Fibroblast of skin of left biceps (primary cell): ENCODE results near the gene SPEF1.
"Not testable (repeated sequence)": the region's sequence is repeated elsewhere in the genome, so short reads cannot be mapped to it uniquely, and the experiment has no call there.

Source experiments
- DNase-seq, 2 experiments: peaks; one replicate each; pipeline ENCODE4 v3.0.0-alpha.2; 2013; ENCODE audit warnings: low read depth in 2 of 2

The SPEF1 gene

DNA sequence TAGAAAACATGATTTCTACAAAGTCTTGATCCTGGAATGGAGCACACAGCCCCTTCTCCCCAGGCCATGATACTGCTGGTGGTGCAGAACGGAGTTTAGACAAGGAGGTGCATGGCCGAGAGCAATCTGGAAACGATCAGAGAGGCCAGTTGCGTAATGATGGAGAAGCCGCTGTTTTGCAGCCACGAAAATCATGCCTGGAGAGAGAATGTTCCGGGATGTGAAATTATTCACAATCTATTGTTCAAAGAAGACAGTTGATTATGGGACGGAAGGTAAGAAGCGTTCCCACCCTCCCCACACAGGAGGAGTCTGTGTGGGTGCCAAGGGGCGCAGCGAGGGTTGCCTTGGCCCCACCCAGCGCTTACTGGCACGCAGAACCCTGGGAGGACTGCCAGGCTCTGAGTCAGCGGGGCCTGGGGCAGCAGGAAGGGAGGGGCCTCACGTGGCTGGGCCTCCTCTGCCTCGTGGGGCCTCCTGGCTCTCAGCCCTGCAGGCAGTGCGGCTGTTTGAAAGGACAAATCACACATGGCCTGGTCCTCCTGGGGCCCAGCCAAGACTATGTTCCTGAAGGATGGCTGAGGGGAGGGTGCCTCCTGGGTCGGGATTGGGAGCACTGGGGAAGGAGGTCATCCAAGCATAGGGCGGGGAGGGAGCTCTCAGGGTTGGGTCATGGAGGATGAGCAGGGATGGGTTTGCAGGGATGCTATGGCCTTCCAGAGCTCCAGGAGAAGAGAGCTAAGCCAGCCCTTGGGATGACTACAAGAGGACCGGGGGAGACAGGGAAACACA lies 30.4 kb upstream of the SPEF1 start:
- DNase-seq = peak; percentile 98

DNA sequence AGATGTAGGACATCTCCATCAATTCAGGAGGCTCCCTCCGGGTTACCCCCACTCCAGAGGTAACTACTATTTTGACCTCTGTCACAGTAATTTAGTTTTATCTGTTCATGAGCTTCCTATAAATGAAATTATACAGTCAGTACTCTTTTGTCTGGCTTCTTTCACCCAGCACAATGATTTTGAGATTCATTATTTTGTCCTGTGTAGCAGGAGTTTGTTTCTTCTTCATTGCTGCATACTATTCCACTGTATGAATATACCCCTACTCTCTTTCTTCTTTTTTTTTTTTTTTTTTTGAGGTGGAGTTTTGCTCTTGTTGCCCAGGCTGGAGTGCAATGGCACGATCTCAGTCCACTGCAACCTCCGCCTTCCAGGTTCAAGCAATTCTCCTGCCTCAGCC lies 27.3 kb upstream of the SPEF1 start:
- DNase-seq = no peak

DNA sequence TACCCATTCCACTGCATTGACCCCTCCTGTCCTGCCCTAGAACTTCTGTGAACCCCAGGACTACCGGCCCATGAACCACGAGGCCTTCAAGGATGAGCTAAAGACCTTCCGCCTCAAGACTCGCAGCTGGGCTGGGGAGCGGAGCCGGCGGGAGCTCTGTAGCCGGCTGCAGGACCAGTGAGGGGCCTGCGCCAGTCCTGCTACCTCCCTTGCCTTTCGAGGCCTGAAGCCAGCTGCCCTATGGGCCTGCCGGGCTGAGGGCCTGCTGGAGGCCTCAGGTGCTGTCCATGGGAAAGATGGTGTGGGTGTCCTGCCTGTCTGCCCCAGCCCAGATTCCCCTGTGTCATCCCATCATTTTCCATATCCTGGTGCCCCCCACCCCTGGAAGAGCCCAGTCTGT lies 23.5 kb upstream of the SPEF1 start:
- no peak for DNase-seq

DNA sequence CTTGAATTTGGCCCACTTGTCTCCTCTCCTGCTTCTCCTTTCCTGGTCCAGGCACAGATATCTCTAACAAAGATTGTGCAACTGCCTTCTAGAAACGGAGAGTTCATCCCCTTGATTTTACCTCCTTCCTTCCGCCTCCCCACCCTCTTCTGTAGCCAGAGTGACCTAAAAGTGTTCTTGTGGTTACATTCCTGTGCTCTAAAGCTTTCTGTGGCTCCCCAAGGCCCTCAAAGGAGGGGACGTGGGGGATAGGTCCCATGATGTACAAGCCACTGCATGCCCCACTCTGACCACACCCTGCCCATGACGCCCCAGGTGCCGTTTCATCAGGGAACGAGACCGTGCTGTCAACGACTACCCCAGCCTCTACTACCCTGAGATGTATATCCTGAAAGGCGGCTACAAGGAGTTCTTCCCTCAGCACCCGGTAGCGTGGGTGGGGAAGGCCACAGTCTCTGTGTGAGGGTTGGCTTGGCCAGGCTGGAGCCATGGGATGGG lies 23.1 kb upstream of the SPEF1 start:
- no peak for DNase-seq

DNA sequence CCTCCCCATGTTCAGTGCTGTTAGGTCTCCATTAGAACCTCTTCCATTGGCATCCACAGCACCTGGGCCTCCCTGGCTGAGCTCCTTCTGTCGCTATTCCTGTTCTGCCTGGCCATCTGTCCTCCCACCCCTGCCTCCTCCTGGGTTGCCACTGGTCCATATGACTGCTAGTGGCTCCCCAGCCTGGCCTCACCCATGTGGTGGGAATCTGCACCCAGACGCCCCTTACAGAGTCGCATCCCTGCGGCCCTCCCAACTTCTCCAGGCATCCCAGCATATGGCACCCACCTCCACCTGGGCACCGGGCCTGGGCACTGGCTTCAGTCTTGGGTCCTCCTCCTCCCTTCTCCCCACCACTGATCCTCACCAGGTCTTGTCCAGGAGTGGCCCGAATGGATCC lies 22.6 kb upstream of the SPEF1 start:
- DNase-seq = no peak

DNA sequence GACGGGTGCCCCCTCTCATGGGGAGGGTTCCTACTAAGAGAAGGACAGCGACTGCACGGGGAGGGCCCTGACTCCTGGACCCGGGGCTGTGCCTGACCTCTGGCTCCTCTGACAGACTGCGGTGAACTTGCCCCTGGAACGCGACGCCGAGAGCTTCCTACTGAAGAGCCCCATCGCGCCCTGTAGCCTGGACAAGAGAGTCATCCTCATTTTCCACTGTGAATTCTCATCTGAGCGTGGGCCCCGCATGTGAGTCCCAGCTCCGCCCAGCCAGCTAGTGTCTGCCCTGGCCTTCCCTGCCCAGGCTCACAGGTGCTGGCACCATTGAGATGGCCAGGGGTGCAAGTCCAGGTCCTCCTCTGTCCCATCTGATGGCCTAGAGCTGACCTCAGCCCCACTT lies 22.0 kb upstream of the SPEF1 start:
- no peak for DNase-seq

DNA sequence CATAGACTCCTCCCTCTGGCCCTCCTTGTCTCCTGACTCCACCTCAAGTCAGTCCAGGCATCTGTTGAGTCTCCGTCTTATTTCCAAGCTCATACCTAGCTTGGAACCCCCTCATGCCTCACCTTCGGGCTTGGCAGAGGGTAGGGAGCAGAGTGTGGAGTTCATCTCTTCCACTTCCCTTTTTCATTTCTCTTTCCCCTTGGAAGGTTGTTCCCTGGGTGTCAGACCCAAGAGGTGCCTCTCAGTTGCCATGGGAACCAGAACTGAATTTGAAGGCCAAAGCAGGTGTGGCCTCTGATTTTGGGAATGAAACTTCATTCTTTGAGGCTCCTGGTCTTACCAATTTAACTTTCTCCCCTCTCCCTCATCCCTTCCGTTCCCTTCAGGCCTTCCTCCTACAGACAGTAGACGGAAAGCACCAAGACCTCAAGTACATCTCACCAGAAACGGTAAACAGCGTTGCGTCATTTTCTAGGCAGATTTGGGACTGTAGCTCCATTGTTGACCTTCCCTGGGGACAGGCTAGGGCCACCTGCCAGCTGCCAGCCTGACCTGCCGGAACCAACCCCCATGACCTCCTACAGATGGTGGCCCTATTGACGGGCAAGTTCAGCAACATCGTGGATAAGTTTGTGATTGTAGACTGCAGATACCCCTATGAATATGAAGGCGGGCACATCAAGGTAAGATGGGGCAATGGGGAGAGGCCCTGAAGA lies 21.4 kb upstream of the SPEF1 start:
- DNase-seq = no peak

DNA sequence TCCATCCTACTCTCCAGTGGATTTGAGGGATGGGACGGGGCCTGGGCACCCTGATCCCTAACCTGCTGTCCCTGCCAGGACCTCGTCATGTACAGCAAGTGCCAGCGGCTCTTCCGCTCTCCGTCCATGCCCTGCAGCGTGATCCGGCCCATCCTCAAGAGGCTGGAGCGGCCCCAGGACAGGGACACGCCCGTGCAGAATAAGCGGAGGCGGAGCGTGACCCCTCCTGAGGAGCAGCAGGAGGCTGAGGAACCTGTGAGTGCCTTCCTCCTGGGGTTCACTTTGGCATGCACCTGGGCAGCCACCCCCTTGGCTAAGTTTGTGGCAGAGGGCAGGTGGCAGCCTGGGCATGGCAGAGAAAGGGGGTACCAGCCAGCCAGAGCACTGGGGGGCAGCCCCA lies 20.6 kb upstream of the SPEF1 start:
- no peak for DNase-seq

DNA sequence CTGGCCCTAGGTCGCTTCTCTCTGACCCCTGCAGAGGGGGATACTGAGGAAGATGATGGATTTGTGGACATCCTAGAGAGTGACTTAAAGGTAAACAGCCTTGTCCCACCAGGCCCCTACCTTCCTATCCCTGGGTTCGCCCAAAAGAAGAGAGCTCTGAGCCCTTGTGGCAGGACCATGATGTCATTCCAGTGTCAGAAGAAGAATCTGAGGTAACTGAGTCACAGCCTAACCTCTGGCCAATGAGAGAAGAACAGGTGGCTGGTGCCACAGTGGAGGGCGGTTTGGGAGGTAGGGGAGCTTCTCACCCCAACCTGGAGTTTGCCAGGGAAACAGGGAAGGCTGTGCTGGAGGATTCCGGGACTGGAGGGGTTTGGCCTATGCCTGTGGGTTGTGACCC lies 20.1 kb upstream of the SPEF1 start:
- no peak for DNase-seq

DNA sequence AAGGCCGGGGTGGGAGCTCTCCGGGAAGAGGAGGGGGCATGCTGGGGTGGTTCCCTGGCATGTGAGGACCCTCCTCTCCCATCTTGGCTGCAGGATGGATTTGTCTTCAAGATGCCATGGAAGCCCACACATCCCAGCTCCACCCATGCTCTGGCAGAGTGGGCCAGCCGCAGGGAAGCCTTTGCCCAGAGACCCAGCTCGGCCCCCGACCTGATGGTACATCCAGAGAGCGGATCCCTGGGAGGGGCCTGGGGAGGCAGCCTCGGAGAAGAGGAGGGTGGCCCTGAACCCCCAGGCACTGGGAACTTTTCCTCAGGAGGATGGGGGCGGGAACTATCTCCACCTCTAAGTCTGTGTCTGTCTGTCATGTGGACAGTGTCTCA lies 19.6 kb upstream of the SPEF1 start:
- no peak for DNase-seq

DNA sequence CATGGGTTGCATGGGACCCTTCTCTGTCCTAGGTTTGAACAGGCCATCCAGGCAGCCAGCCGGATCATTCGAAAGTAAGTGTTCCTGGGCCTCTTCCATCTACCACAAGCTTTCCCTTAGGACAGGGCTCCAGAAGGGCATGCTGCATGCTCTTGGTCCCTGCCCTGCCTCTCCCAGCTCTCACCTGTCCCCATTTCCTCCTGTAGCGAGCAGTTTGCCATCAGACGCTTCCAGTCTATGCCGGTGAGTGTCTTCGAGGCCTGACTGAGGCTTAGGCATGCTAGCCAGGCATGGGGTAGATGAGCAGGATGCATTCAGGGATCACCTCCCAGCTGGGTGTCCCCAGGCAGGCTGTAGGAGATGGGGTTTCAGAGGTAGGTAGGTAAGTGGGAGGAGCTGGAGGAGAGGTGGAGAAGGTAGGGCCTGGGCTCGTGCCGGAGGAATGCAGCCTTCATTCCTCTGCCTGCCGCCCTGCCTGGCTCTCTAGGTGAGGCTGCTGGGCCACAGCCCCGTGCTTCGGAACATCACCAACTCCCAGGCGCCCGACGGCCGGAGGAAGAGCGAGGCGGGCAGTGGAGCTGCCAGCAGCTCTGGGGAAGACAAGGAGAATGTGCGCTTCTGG lies 19.1 kb upstream of the SPEF1 start:
- DNase-seq = no peak

DNA sequence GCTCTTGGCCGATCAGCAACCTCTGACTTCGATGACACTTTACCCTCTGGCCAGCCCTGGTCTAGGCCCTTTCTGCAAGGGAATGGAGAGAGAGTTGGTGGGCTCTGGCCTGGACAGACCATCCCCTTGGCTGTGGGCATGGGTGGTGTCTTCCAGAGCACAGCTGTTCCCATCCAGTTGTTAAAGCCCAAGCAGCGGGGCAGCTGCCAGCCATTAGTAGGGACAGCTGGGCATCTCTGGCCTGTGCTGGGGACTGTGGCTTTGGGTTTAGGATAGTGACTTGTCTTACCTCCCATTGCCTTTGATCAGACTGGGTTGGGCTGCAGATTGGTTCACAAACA lies 17.6 kb upstream of the SPEF1 start:
- no peak for DNase-seq

DNA sequence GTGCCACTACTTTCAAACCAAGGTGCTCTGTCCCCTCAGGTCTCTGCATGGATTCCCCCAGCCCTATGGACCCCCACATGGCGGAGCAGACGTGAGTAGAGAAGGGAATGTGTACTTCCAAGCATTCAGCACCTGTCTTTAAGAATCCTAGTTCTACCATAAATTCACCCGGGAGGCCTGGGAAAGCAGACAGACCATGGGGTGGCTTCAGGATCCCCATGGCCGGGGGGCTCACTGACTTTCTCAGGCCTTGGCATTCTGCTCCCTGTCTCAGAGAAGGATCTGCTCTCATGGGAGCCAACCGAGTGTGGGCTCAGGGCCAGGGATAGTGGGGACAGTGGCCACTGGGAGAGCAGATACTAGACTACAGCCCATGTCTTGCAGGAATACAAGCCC lies 17.1 kb upstream of the SPEF1 start:
- DNase-seq = no peak

DNA sequence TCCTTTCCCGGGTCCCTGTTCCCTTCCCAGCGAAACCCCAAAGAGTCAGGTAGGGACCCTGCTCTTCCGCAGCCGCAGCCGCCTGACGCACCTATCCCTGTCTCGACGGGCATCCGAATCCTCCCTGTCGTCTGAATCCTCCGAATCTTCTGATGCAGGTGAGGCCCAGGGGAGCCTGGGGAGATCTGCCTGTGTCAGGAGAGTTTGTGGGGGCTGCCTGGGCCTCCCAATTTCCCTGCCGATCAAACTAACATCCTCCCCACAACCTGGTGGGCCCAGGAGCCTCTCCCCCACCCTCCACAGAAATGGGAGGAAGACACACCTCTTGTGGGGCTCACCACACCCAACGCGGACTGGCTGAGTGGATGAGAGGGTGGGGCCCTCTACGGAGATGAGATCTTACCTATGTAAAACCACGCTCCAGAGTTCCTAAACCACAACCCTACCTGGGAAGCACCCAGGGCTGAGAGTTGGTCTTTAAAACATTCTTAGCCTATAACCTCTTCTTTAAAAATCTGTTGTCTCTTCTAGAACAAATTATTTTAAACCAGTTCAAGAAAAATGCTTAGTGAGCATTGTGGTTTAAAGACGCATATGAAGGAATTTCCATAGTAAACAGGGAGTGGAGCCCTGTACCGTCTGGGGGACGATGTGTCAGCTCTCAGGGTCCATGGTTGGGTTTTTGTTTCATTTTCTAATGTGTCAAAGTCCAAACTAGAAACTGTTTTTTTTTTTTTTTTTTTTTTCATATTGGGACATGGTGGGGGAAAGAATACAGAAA lies 16.5 kb upstream of the SPEF1 start:
- DNase-seq = no peak

DNA sequence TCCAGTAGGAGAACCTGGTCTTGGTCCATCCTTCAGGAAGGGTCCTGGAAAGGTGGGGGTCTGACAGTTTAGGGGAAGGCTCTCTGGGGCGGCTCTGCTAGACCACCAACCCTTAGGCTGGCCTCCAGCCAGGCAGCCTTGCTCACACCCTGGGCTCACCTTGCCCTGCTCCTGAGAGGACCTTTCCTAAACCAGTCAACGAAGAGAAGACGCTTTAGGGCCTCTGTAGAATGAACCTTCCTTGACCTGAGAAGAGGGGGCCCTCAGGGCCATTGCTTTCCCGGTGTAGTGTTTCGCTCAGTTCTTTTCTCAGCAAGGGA lies 15.9 kb upstream of the SPEF1 start:
- DNase-seq = no peak

DNA sequence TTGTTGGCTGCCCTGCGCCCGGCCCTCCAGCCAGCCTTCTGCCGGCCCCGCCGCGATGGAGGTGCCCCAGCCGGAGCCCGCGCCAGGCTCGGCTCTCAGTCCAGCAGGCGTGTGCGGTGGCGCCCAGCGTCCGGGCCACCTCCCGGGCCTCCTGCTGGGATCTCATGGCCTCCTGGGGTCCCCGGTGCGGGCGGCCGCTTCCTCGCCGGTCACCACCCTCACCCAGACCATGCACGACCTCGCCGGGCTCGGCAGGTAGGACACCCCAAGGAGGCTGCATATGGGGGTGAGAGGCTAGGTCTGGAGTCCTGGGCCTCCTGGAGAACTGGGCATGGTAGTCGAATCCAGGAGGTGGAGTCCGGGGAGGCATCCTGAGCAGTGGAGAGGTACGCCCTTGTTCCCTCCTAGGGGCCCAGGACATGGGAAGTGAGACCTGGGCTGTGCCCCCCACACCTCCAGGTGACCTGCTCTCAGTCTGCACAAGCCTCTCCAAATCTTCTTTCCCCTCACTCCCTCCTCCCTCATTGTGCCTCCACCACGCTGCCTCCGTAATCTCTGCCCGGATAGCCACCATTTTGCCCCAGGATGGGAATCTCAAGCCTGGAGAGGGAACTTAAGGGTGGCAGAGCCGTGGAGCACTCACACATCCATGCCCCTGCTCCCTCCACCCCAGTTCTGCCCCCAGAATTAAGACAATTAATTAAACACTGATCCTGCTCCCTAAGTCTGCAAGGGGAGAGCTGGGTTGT lies 15.4 kb upstream of the SPEF1 start:
- no peak for DNase-seq

DNA sequence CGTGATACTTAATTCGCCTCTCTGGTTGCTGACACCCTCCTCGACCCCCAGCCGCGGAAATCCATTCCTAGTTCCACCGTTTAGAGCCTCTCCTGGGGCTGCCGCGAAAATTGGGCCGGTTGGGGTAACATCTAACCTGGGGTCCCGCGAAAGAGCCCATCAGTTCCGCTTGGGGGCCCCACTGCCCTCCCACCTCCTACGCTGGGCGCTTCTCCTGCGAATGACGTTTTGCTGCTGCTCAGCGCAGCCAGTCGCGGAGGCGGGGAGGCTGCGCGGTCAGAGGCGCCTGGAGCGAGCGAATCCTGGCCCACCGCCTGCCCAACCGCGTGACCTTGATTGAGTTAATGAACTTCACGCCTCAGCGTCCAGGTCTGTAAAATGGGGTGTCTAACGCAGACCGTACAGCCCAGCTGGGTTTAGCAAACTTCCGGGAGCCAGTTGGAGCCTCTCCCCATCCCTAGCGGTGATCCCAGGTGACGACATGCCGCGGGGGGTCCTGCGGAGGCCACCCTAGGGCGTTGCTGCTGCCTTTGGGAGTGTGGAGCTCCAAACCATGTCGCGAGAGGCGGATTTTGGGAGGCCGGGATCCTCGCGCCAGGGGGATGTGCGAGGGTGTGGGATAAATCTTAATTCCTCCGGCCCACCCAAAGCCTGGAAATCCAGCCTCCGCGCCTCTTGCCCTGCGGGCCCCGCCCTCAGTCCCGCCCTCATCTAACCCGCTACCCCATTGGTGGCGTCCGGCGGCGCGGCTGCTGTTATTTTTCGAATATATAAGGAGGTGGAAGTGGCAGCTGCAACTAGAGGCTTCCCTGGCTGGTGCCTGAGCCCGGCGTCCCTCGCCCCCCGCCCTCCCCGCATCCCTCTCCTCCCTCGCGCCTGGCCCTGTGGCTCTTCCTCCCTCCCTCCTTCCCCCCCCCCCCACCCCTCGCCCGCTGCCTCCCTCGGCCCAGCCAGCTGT lies 14.5 kb upstream of the SPEF1 start, which contains the start of gene CDC25B:
Gene CDC25B (plus strand): TSS at position 800 of the 958 bp plus-strand sequence. CDS start 222 bp downstream, outside the sequence.
- peak; percentile 70 to 71 for DNase-seq

DNA sequence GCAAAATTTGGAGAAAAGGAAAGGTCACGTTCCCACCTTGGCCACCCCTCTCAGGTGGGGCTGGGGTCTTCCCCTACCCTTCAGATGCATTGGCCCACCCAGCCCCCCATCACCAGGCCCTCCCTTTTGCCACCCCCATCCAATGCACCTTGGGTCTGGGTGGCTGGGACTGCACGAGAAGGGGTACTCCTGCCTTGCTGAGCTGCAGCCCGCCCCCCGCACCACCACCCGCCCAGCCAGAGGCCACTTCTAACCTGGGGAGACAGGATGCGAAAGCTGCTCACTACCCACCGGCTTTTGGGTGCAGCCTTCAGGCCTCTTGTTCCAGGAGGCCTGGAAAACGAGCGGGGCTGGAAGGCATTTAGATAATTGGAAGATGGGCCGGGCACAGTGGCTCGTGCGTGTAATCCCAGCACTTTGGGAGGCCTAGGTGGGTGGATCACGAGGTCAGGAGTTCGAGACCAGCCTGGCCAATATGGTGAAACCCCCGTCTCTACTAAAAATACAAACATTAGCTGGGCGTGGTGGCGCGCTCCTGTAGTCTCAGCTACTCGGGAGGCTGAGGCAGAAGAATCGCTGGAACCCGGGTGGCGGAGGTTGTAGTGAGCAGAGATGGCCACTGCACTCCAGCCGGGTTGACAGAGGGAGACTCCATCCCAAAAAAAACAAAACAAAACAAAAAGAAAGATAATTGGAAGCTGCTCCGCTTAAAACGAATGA lies 13.6 kb upstream of the SPEF1 start:
- DNase-seq = no peak

DNA sequence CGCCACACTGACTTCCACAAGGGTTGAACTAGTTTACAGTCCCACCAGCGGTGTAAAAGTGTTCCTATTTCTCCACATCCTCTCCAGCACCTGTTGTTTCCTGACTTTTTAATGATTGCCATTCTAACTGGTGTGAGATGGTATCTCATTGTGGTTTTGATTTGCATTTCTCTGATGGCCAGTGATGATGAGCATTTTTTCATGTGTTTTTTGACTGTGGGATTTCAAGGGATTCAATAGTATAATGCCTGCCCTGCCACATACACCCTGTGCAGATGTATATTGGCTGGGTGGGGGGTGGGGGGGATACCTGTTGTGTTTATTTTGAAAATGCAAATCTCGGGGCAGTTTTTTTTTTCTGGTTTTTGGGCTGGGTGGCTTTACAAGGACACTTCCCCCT lies 12.9 kb upstream of the SPEF1 start:
- not testable (repeated sequence) for DNase-seq

DNA sequence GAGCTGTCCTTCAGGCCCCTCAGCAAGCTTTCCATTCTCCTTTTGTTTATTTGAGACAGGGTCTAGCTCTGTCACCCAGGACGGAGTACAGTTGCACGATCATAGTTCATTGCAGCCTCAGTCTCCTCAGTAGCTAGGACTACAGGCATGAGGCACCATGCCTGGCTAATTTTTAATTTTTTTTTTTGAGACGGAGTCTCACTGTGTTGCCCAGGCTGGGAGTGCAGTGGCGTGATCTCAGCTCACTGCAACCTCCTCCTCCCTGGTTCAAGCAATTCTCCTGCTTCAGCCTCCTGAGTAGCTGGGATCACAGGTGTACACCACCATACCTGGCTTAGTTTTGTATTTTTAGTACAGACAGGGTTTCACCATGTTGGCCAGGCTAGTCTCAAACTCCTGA lies 8.0 kb upstream of the SPEF1 start:
- DNase-seq = not testable (repeated sequence)
